Suprapubic skin (tissue), 4 donors: ENCODE data around the gene LMNTD1.

Source experiments
- EP300 ChIP-seq: sonication (generic); formaldehyde crosslinking; IDR thresholded peaks from one replicate; pipeline ENCODE4 v1.6.1; 2017; ENCODE audit warnings: antibody characterized with exemption
- POLR2A ChIP-seq, 2 donors: fragments of 450-650 bp; IDR thresholded peaks; one replicate each; pipeline ENCODE4 v1.6.1; 2017; ENCODE audit warnings: antibody characterized with exemption in 2 of 2, mild to moderate bottlenecking in 2 of 2, moderate library complexity in 2 of 2
- POLR2AphosphoS5 ChIP-seq, 3 donors: sonication (generic); formaldehyde crosslinking; IDR thresholded peaks; one replicate each; pipeline ENCODE4 v1.6.1; 2017; ENCODE audit warnings: antibody characterized with exemption in 3 of 3
- TF ChIP-seq, protein P1 (sequence below), 2 donors: fragments of 200-600 bp in 1 of 2; fragments of 450-650 bp in 1 of 2; sonication (generic) in 1 of 2; IDR thresholded peaks; one replicate each; pipeline ENCODE4 v1.5.1; 2016 to 2019; ENCODE audit warnings: antibody characterized with exemption in 2 of 2, mild to moderate bottlenecking in 1 of 2, moderate library complexity in 1 of 2

DNA sequence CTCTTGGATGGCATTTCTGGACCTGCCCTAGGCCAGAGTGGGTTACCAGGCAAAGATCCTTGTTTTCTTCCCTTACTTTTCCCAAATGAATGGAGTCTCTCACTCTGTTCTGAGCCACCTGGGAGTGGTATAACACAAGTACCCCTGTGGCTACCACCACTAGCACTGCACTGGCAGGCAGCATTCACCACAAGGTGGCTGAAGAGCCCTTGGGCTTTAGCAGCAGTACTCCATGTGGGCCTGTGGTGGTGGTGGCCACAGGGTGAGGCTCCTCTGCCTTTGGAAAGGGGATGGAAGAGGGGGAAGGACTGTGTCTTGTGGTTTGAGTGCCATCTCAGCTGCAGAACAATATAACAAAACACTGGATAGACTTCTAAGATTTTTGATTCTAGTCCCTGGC lies 38.1 kb upstream of the LMNTD1 start:
- TF ChIP-seq, protein P1, sequence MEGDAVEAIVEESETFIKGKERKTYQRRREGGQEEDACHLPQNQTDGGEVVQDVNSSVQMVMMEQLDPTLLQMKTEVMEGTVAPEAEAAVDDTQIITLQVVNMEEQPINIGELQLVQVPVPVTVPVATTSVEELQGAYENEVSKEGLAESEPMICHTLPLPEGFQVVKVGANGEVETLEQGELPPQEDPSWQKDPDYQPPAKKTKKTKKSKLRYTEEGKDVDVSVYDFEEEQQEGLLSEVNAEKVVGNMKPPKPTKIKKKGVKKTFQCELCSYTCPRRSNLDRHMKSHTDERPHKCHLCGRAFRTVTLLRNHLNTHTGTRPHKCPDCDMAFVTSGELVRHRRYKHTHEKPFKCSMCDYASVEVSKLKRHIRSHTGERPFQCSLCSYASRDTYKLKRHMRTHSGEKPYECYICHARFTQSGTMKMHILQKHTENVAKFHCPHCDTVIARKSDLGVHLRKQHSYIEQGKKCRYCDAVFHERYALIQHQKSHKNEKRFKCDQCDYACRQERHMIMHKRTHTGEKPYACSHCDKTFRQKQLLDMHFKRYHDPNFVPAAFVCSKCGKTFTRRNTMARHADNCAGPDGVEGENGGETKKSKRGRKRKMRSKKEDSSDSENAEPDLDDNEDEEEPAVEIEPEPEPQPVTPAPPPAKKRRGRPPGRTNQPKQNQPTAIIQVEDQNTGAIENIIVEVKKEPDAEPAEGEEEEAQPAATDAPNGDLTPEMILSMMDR (IDR thresholded peaks at IDR 0.05): no peak
- no peak for TF ChIP-seq POLR2A (IDR thresholded peaks at IDR 0.05)
- TF ChIP-seq EP300: no peak
- no peak for TF ChIP-seq POLR2AphosphoS5 (IDR thresholded peaks at IDR 0.05)
